SH-SY5Y (cell line): ENCODE measurements around the gene HYDIN.

Experiments
- GATA2 ChIP-seq: IDR thresholded peaks from 2 replicates; pipeline ENCODE4 v1.6.1; 2011; ENCODE audit warnings: mild to moderate bottlenecking, low read depth, low read length
- GATA3 ChIP-seq: IDR thresholded peaks from 2 replicates; pipeline ENCODE4 v1.6.1; 2011; ENCODE audit warnings: low read depth, mild to moderate bottlenecking, low read length, moderate library complexity

- no peak for TF ChIP-seq GATA2
- no peak for TF ChIP-seq GATA3
These were observed 31.9 kb upstream of the HYDIN start for GRCh38 chr16:71262391-71262790.
